Gastroesophageal sphincter (tissue), 4 donors: ENCODE results near the gene LAMA4. TPM values are rescaled to one million over a fixed set of nuclear protein-coding genes. Genes with fewer than 3 reads are reported as not detected.

Experiments used
- ATAC-seq: fragments of 150-250 bp; one replicate; pipeline ENCODE4 v1.9.1; 2016; ENCODE audit warnings: mild to moderate bottlenecking, moderate library complexity
- H3K27ac ChIP-seq, 4 donors: fragments of 200-600 bp; sonication (generic) in 3 of 4; 1 replicate in 3 of 4; 2 replicates in 1 of 4; pipeline ENCODE4 v1.5.1; 2016 to 2019
- H3K27me3 ChIP-seq: fragments of 200-600 bp; sonication (generic); one replicate; pipeline ENCODE4 v1.5.1; 2019
- H3K36me3 ChIP-seq, 2 donors: fragments of 200-600 bp; sonication (generic); one replicate each; pipeline ENCODE4 v1.5.1; 2019; ENCODE audit warnings: control low read depth in 1 of 2
- H3K4me1 ChIP-seq, 3 donors: fragments of 200-600 bp; sonication (generic); 1 replicate in 2 of 3; 2 replicates in 1 of 3; pipeline ENCODE4 v1.5.1; 2016 to 2019; ENCODE audit warnings: control low read depth in 2 of 3
- H3K4me3 ChIP-seq, 2 donors: fragments of 200-600 bp; sonication (generic); one replicate each; pipeline ENCODE4 v1.5.1; 2019; ENCODE audit warnings: mild to moderate bottlenecking in 1 of 2, moderate library complexity in 1 of 2
- H3K9me3 ChIP-seq, 3 donors: fragments of 200-600 bp; sonication (generic); one replicate each; pipeline ENCODE4 v1.5.1; 2017 to 2019; ENCODE audit warnings: control low read depth in 2 of 3
- CTCF ChIP-seq, 4 experiments: fragments of 200-600 bp in 2 of 4; fragments of 450-650 bp in 2 of 4; sonication (generic) in 1 of 4; IDR thresholded peaks; one replicate each; pipeline ENCODE4 v1.5.1; 2017 to 2019; ENCODE audit warnings: antibody characterized with exemption in 4 of 4, mild to moderate bottlenecking in 2 of 4, moderate library complexity in 2 of 4
- EP300 ChIP-seq: sonication (generic); formaldehyde crosslinking; IDR thresholded peaks from one replicate; pipeline ENCODE4 v1.6.1; 2017; ENCODE audit warnings: antibody characterized with exemption, mild to moderate bottlenecking
- POLR2A ChIP-seq, 2 donors: fragments of 450-650 bp; IDR thresholded peaks; one replicate each; pipeline ENCODE4 v1.6.1; 2017; ENCODE audit warnings: antibody characterized with exemption in 2 of 2, mild to moderate bottlenecking in 2 of 2, moderate library complexity in 1 of 2
- POLR2AphosphoS5 ChIP-seq: sonication (generic); formaldehyde crosslinking; IDR thresholded peaks from one replicate; pipeline ENCODE4 v1.6.1; 2017; ENCODE audit warnings: antibody characterized with exemption
- WGBS, 2 donors: methylation state at CpG; one replicate each; pipeline ENCODE4 v1.1.5; 2018; ENCODE audit warnings: low coverage in 1 of 2; 5-methylcytosine and 5-hydroxymethylcytosine counted together
- total RNA-seq, 4 donors: library from RNA; depleted of rRNA; stranded (reverse); fragments of >200 nt; gene quantifications; one replicate each; pipeline ENCODE4 v1.1.0, GENCODE V29; 2016

LAMA4 gene
- total RNA-seq, 4 donors from 2014 or later, result 240 to 305 (median 265) TPM

GRCh38 chr6:112274774-112275173, 20.4 kb upstream of the LAMA4 start:
- Histone ChIP-seq H3K9me3 (no peaks in the 10 kb centered on the region), H3K4me1 (peaks cover 7 to 16% (median 11%) of the 10 kb centered on the region in 3 donors), H3K36me3 (no peaks in the 10 kb centered on the region), H3K4me3 (no peak overlapping the region), H3K27me3 (no peaks in the 10 kb centered on the region), H3K27ac (no peak overlapping the region)
- no peak for ATAC-seq
- no peak for TF ChIP-seq EP300
- no peak for TF ChIP-seq POLR2A (IDR thresholded peaks at IDR 0.05)
- TF ChIP-seq CTCF (IDR thresholded peaks at IDR 0.05), result no peak
- no peak for TF ChIP-seq POLR2AphosphoS5
- 50% methylated on average over 1 of the region's 1 CpG; no CpG with 5 or more reads in 1 of the 2 donors for WGBS, 2 donors

GRCh38 chr6:112272799-112273198, 18.4 kb upstream of the LAMA4 start:
- Histone ChIP-seq H3K36me3 (no peaks in the 10 kb centered on the region), H3K4me3 (no peak overlapping the region), H3K27me3 (no peaks in the 10 kb centered on the region), H3K27ac (no peak overlapping the region), H3K9me3 (no peaks in the 10 kb centered on the region), H3K4me1 (peaks cover 13 to 25% (median 14%) of the 10 kb centered on the region in 3 donors)
- 87 to 90% methylated on average over 3 of the region's 3 CpGs for WGBS, 2 donors
- no peak for TF ChIP-seq POLR2A (IDR thresholded peaks at IDR 0.05)
- TF ChIP-seq EP300, result no peak
- no peak for TF ChIP-seq CTCF (IDR thresholded peaks at IDR 0.05)
- no peak for TF ChIP-seq POLR2AphosphoS5
- no peak for ATAC-seq

- no peak overlapping the region for H3K27ac ChIP-seq
- no peak for TF ChIP-seq CTCF (IDR thresholded peaks at IDR 0.05)
- TF ChIP-seq EP300, result no peak
- TF ChIP-seq POLR2AphosphoS5, result no peak
- no peak for TF ChIP-seq POLR2A (IDR thresholded peaks at IDR 0.05)
- H3K27me3 ChIP-seq, result no peaks in the 10 kb centered on the region
- H3K4me3 ChIP-seq, result no peak overlapping the region
- peaks cover 13 to 28% (median 16%) of the 10 kb centered on the region in 3 donors for H3K4me1 ChIP-seq
- no peak for ATAC-seq
- 100% methylated on average over 1 of the region's 1 CpG for WGBS, 2 donors
- no peaks in the 10 kb centered on the region for H3K9me3 ChIP-seq
- H3K36me3 ChIP-seq, result no peaks in the 10 kb centered on the region
Measured at GRCh38 chr6:112270756-112271155, 16.4 kb upstream of the LAMA4 start.

GRCh38 chr6:112269979-112270566, 15.7 kb upstream of the LAMA4 start:
- 63 to 77% methylated on average over 3 of the region's 3 CpGs for WGBS, 2 donors
- Histone ChIP-seq H3K27me3 (no peaks in the 10 kb centered on the region), H3K9me3 (no peaks in the 10 kb centered on the region), H3K36me3 (no peaks in the 10 kb centered on the region), H3K4me3 (no peak overlapping the region), H3K27ac (no peak overlapping the region), H3K4me1 (peaks cover 13 to 28% (median 16%) of the 10 kb centered on the region in 3 donors)
- TF ChIP-seq CTCF (IDR thresholded peaks at IDR 0.05) (no peak), POLR2AphosphoS5 (no peak), EP300 (no peak), POLR2A (IDR thresholded peaks at IDR 0.05) (no peak)
- no peak for ATAC-seq

GRCh38 chr6:112269114-112269513, 14.7 kb upstream of the LAMA4 start:
- peak; percentile 52 for ATAC-seq
- WGBS, 2 donors, result 24 to 34% methylated on average over 5 of the region's 5 CpGs
- H3K27me3 ChIP-seq, result no peaks in the 10 kb centered on the region
- H3K36me3 ChIP-seq, result no peaks in the 10 kb centered on the region
- peak overlapping the region; percentile 66 to 85 (median 78) for H3K27ac ChIP-seq
- H3K9me3 ChIP-seq, result no peaks in the 10 kb centered on the region
- TF ChIP-seq CTCF (IDR thresholded peaks at IDR 0.05), result peak in 3 of 4 experiments; percentile 20 to 49 (median 42)
- no peak for TF ChIP-seq POLR2A (IDR thresholded peaks at IDR 0.05)
- H3K4me3 ChIP-seq, result peak overlapping the region in 1 of 2 donors; percentile 9
- peaks cover 13 to 28% (median 16%) of the 10 kb centered on the region in 3 donors for H3K4me1 ChIP-seq
